Liver (tissue), 9 donors: Measurements from ENCODE around the gene DNAL1. TPM values are rescaled to one million over a fixed set of nuclear protein-coding genes. Genes with fewer than 3 reads are reported as not detected.

Experiments used
- DNase-seq: peaks from one replicate; pipeline ENCODE4 v3.0.0-alpha.2; 2017; ENCODE audit warnings: low spot score
- H3K27ac ChIP-seq, 2 donors: one replicate each; pipeline ENCODE4 v1.7.0; 2013; ENCODE audit warnings: inconsistent platforms in 2 of 2, low read length in 2 of 2, control low read depth in 1 of 2, low read depth in 1 of 2, mild to moderate bottlenecking in 1 of 2
- H3K27me3 ChIP-seq, 4 donors: one replicate each; pipeline versions ENCODE4 v1.6.1 to v1.7.0; 2013; ENCODE audit warnings: low read length in 3 of 4, inconsistent platforms in 1 of 4, mild to moderate bottlenecking in 1 of 4, moderate library complexity in 1 of 4; ENCODE audit not compliant: control insufficient read depth in 4 of 4, insufficient read depth in 4 of 4
- H3K36me3 ChIP-seq, 4 donors: one replicate each; pipeline versions ENCODE4 v1.6.1 to v1.7.0; 2013; ENCODE audit warnings: low read length in 3 of 4, mild to moderate bottlenecking in 3 of 4, low read depth in 1 of 4, moderate library complexity in 1 of 4; ENCODE audit not compliant: control insufficient read depth in 4 of 4, insufficient read depth in 3 of 4
- H3K4me1 ChIP-seq, 4 donors: one replicate each; pipeline versions ENCODE4 v1.6.1 to v1.7.0; 2013; ENCODE audit warnings: low read length in 3 of 4, mild to moderate bottlenecking in 3 of 4, moderate library complexity in 1 of 4; ENCODE audit not compliant: control insufficient read depth in 4 of 4, insufficient read depth in 4 of 4
- H3K4me3 ChIP-seq, 3 donors: one replicate each; pipeline versions ENCODE4 v1.6.1 to v1.7.0; 2013; ENCODE audit warnings: low read length in 3 of 3, control low read depth in 1 of 3, low read depth in 1 of 3, mild to moderate bottlenecking in 1 of 3
- H3K9ac ChIP-seq, 2 donors: one replicate each; pipeline ENCODE4 v1.7.0; 2013; ENCODE audit warnings: low read length in 2 of 2, mild to moderate bottlenecking in 2 of 2, moderate library complexity in 2 of 2, control low read depth in 1 of 2, low read depth in 1 of 2
- H3K9me3 ChIP-seq, 4 donors: one replicate each; pipeline versions ENCODE4 v1.6.1 to v1.7.0; 2013; ENCODE audit warnings: low read length in 3 of 4; ENCODE audit not compliant: control insufficient read depth in 4 of 4
- ATF3 ChIP-seq: IDR thresholded peaks from 2 replicates; pipeline ENCODE4 v1.6.1; 2016; ENCODE audit warnings: antibody characterized with exemption
- CTCF ChIP-seq: fragments of 150-350 bp; IDR thresholded peaks from 2 replicates; pipeline ENCODE4 v1.5.1; 2017; ENCODE audit warnings: improper control_type of control experiment, low read depth, low read length; ENCODE audit not compliant: missing input control
- EGR1 ChIP-seq, 2 donors: IDR thresholded peaks; 2 replicates each; pipeline ENCODE4 v1.6.1; 2016 to 2018; ENCODE audit warnings: antibody characterized with exemption in 2 of 2, low read depth in 2 of 2
- FOXA1 ChIP-seq: IDR thresholded peaks from 2 replicates; pipeline ENCODE4 v1.6.1; 2016; ENCODE audit warnings: antibody characterized with exemption
- FOXA2 ChIP-seq: IDR thresholded peaks from 2 replicates; pipeline ENCODE4 v1.6.1; 2016; ENCODE audit warnings: antibody characterized with exemption
- HNF4G ChIP-seq: IDR thresholded peaks from 2 replicates; pipeline ENCODE4 v1.6.1; 2016; ENCODE audit warnings: antibody characterized with exemption
- JUND ChIP-seq, 2 donors: IDR thresholded peaks; 2 replicates each; pipeline ENCODE4 v1.6.1; 2016; ENCODE audit warnings: antibody characterized with exemption in 2 of 2
- MAX ChIP-seq: IDR thresholded peaks from 2 replicates; pipeline ENCODE4 v1.6.1; 2016; ENCODE audit warnings: antibody characterized with exemption
- NR2F2 ChIP-seq: IDR thresholded peaks from 2 replicates; pipeline ENCODE4 v1.6.1; 2016; ENCODE audit warnings: antibody characterized with exemption
- RAD21 ChIP-seq, 2 donors: IDR thresholded peaks; 2 replicates each; pipeline ENCODE4 v1.6.1; 2016; ENCODE audit warnings: antibody characterized with exemption in 2 of 2, mild to moderate bottlenecking in 2 of 2
- REST ChIP-seq: IDR thresholded peaks from 2 replicates; pipeline ENCODE4 v1.6.1; 2016; ENCODE audit warnings: antibody characterized with exemption, mild to moderate bottlenecking
- RXRA ChIP-seq, 2 donors: IDR thresholded peaks; 2 replicates each; pipeline ENCODE4 v1.6.1; 2017 to 2018; ENCODE audit warnings: antibody characterized with exemption in 2 of 2, mild to moderate bottlenecking in 1 of 2
- SP1 ChIP-seq: IDR thresholded peaks from 2 replicates; pipeline ENCODE4 v1.6.1; 2018; ENCODE audit warnings: antibody characterized with exemption, mild to moderate bottlenecking
- TAF1 ChIP-seq: conservative IDR thresholded peaks from 2 replicates; pipeline ENCODE4 v1.6.1; 2016; ENCODE audit warnings: antibody characterized with exemption, mild to moderate bottlenecking
- YY1 ChIP-seq: IDR thresholded peaks from 2 replicates; pipeline ENCODE4 v1.6.1; 2016; ENCODE audit warnings: antibody characterized with exemption, mild to moderate bottlenecking
- ZBTB33 ChIP-seq: IDR thresholded peaks from 2 replicates; pipeline ENCODE4 v1.6.1; 2016; ENCODE audit warnings: antibody characterized with exemption
- WGBS: extraction: QIAGEN DNeasy Blood & Tissue Kit; methylation state at CpG from one replicate; pipeline ENCODE4 v1.1.7; 2013; 5-methylcytosine and 5-hydroxymethylcytosine counted together
- polyA plus RNA-seq, 2 donors: library from polyadenylated mRNA; stranded (reverse) in 1 of 2; unstranded in 1 of 2; fragments of 200-250 nt in 1 of 2; fragments of >200 nt in 1 of 2; fragmentation: Nextera tagmentation in 1 of 2; extraction: Ambion mirVana in 1 of 2; gene quantifications; one replicate each; pipeline versions ENCODE4 v1.2.1 to v1.2.3, GENCODE V29; 2013 to 2015
- total RNA-seq, 2 donors: library from RNA; depleted of rRNA; stranded (reverse); fragments of >200 nt; gene quantifications; one replicate each; pipeline ENCODE4 v1.2.3, GENCODE V29; 2014
- donor health status: healthy.
- donor health status: healthy.
- donor health status: healthy.
- donor health status: healthy.
- donor health status: healthy.

DNAL1 gene
- total and polyA plus RNA-seq, 4 donors, result 1.9 to 3.4 (median 2.4) TPM

GRCh38 chr14:73715707-73716106 is 70.9 kb downstream of the DNAL1 start (continued):
- TF ChIP-seq ZBTB33 (no peak), FOXA1 (no peak), RXRA (IDR thresholded peaks at IDR 0.05) (no peak)

- no peaks in the 10 kb centered on the region for H3K27me3 ChIP-seq
- no peak overlapping the region for H3K9ac ChIP-seq
- no peak overlapping the region for H3K27ac ChIP-seq
- peaks cover 5 to 20% (median 15%) of the 10 kb centered on the region in 4 donors for H3K4me1 ChIP-seq
- TF ChIP-seq EGR1 (IDR thresholded peaks at IDR 0.05; ENCODE audit: low read depth in 2 of 2) (no peak), MAX (no peak), SP1 (no peak), ATF3 (no peak)
- DNase-seq, result no peak
- no peak overlapping the region for H3K4me3 ChIP-seq
- 89% methylated on average over 3 of the region's 3 CpGs for WGBS
- no peaks in the 10 kb centered on the region for H3K9me3 ChIP-seq
- H3K36me3 ChIP-seq, result peaks cover 7 to 55% (median 28%) of the 10 kb centered on the region in 4 donors
These were observed 72.5 kb downstream of the DNAL1 start for GRCh38 chr14:73717266-73717665.

GRCh38 chr14:73717711-73718417 is 73.1 kb downstream of the DNAL1 start:
- Histone ChIP-seq H3K4me1 (peaks cover 5 to 26% (median 19%) of the 10 kb centered on the region in 4 donors), H3K9me3 (no peaks in the 10 kb centered on the region), H3K27me3 (no peaks in the 10 kb centered on the region), H3K9ac (no peak overlapping the region), H3K4me3 (no peak overlapping the region), H3K36me3 (peaks cover 7 to 61% (median 34%) of the 10 kb centered on the region in 4 donors), H3K27ac (no peak overlapping the region)
- TF ChIP-seq JUND (IDR thresholded peaks at IDR 0.05) (no peak), EGR1 (IDR thresholded peaks at IDR 0.05; ENCODE audit: low read depth in 2 of 2) (no peak), RAD21 (IDR thresholded peaks at IDR 0.05) (no peak), TAF1 (no peak)
- DNase-seq, result no peak
- WGBS, result 89% methylated on average over 20 of the region's 20 CpGs

GRCh38 chr14:73718418-73719251 is 73.8 kb downstream of the DNAL1 start:
- no peak overlapping the region for H3K4me3 ChIP-seq
- H3K9ac ChIP-seq, result no peak overlapping the region
- H3K36me3 ChIP-seq, result peaks cover 7 to 61% (median 35%) of the 10 kb centered on the region in 4 donors
- DNase-seq, result no peak
- TF ChIP-seq YY1 (no peak), NR2F2 (no peak), FOXA2 (no peak), ATF3 (no peak), CTCF (no peak), HNF4G (no peak), SP1 (no peak), REST (no peak), FOXA1 (no peak)
- H3K27me3 ChIP-seq, result no peaks in the 10 kb centered on the region
- peaks cover 2 to 31% (median 23%) of the 10 kb centered on the region in 4 donors for H3K4me1 ChIP-seq
- H3K27ac ChIP-seq, result no peak overlapping the region
- 90% methylated on average over 55 of the region's 55 CpGs for WGBS
- no peaks in the 10 kb centered on the region for H3K9me3 ChIP-seq
